ENCODE data around the gene ZNF362.
"Not testable (repeated sequence)": the region's sequence is repeated elsewhere in the genome, so short reads cannot be mapped to it uniquely, and the experiment has no call there.

Gene ZNF362, protein sequence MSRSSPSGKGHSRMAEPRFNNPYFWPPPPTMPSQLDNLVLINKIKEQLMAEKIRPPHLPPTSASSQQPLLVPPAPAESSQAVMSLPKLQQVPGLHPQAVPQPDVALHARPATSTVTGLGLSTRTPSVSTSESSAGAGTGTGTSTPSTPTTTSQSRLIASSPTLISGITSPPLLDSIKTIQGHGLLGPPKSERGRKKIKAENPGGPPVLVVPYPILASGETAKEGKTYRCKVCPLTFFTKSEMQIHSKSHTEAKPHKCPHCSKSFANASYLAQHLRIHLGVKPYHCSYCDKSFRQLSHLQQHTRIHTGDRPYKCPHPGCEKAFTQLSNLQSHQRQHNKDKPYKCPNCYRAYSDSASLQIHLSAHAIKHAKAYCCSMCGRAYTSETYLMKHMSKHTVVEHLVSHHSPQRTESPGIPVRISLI

DNA sequence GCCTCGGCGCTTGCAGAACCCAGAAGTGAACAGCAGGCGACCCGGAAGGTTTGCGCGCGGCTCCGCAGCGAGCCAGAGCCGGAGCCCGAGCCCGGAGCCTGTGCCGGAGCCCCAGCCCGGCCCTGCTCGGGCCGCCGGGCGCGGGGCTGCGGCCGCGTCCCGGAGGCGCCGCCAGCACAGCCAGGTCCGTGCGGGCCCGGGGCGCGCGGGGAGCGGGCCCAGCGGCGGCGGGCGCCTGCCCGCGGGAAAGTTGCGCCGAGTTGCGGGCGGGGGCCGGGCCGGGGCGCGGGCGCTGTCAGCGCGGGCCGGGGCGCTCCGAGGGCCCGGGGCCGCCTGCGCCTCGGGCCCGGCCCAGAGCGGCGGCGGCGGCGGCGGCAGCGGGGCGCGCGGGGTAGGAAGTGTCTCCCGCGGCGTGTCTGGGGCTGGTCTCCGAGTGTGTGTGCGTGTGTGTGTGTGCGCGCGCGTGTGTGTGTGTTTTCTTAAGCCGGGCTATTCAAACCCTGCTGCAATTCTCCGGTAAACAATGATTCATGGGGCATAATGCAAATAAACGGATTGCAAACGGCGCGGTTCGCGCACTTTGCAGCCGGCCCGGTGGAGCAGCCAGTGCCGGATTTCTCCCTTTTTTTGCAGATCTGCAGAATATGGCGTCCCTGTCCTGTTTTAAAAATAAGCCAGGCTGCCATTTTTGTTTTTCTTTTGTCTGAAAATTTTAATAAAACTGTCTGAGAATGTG is at the start of gene ZNF362:
ZNF362 (plus strand) TSS at position 22 of the 736 bp plus-strand sequence. CDS start 14,083 bp downstream, outside the sequence.
- DNase-seq: peak; percentile 55

DNA sequence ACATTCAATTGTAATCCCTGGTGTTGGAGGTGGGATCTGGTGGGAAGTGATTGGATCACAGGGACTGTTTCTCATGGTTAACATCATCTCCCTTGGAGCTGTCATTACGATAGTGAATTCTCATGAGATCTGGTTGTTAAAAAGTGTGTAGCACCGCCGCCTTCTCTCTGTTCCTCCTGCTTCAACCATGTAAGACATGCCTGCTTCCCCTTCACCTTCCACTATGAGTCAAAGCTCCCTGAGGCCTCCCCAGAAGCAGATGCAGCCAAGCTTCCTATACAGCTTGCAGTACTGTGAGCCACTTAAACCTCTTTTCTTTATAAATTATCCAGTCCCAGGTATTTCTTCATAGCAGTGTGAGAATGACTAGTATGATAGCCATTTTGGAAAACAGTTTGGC is 44.3 kb upstream of the ZNF362 start:
- DNase-seq: no peak

DNA sequence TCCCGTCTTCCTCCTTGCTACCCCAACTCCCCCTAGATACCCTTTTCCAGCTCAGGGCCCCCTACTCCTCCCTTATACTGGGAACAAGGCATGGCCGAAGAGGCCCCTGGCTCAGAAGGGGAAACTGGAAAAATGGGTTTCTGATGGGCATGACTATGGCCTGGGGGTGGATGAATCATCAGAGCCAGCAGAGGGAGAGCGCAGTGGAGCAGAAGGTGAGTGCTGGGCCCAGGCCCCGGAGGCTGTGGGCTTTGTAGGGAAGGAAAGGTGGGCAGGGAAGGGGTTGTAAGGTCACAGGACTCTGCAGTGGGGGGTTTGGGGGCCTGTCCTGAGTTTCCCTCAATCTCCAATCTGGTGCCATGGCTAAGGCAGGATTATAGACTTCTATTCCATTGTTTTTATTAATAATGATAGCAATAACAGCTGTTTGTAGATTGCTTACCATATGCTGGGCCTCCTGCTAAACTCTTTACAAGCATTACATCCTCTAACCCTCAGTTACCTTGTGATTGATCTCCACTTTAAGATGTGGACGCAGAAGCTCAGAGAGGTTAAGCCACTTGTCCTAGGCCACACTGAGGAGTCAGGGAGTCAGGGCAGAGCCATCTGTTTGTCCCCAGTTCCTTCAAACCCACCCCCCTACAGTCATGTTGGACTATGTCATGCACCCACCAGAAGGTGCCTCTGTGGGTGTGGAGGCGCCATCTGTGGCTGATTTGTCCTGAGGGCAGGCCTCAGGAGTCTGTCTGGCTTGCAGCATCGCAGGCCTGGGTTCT is 36.2 kb upstream of the ZNF362 start:
- DNase-seq: peak; percentile 82

DNA sequence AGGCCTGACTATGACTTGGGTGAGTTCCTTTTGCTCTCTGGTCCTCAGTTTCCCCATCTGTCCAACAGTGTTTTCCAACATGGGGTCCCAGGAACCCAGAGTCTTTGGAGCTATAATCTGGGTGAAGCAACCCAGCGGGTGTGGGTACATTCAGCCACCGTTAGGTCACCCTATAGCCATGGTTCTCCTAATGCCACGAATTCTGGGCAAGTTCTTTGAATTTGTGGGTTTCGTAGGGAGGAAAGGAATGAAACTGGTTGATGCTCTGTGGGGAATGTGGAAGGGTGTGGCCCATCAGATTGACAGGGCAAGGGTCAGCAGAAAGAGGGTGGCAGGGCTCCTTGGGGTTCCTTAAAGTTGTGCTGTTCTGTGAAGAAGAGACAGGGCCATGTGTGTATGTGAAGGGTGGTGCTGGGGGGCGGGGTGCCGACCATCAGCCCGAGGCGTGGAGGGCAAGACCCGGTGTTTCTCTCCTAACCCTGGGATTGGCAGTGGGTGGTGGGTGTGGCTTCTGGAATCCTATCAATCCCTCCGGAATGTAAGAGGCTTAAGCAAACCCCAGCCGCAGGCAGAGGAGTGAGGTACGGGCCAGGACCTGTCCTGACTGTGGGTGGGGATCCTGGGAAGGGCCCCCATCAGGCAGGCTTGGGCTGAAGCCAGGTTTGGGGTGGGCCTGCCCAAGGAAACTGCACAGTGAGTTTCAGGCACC is 35.5 kb upstream of the ZNF362 start:
- no peak for DNase-seq

DNA sequence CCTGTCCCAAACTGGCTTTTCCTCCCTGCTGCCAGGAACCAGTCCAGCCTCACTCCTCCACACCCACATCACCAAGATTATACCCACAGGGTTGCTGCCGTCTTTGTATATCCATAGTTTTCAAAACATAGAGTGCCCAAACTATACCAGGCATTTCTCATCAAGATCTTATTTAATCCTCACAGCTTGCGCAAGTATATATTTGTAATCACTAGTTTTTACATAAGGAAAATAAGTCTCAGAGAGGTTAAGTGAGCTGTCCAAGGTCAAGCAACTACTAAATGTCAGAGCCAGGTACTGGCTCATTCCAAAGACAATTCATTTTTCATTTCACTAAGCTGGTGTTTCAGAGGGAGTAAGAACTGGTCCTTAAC is 34.9 kb upstream of the ZNF362 start:
- DNase-seq: no peak

DNA sequence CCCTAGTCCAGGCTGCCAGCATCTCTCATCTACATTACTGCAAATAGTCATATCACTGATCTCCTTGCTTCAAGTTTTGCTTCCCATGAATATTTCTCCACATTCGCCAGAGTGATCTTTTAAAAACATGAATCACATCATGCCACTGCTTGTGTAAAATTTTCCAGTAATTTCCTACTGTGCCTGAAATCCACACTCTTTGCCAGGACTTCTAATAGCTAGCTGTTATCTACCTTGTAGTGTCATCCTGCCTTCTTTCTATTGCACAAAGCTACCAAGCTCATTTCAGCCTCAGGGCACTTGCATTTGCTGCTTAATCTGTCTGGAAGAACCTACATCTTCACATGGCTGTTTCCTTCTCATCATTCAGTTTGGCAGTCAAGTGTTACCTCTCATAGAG is 33.9 kb upstream of the ZNF362 start:
- no peak for DNase-seq

DNA sequence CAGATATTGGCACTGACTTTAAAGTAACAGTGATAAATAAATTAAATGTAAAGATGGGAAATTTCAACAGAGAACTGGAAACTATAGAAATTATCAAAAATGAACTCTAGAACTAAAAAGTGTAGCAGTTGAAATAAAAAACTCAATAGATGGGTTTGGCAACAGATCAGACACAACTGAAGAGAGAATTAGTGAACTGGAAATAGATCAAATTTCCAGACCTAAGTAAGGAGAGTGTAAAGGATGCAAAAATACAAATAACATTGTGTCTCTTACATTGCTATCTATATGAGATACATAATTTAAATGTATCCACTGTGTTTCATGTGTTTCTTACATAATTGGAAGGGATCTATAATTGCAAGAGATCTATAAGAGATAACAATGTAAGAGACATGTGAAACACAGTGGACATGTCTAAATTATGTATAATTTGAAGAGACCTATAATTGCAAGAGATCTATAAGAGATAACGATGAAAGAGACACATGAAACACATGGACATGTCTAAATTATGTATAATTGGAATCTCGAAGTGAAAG is 32.1 kb upstream of the ZNF362 start:
- no peak for DNase-seq

DNA sequence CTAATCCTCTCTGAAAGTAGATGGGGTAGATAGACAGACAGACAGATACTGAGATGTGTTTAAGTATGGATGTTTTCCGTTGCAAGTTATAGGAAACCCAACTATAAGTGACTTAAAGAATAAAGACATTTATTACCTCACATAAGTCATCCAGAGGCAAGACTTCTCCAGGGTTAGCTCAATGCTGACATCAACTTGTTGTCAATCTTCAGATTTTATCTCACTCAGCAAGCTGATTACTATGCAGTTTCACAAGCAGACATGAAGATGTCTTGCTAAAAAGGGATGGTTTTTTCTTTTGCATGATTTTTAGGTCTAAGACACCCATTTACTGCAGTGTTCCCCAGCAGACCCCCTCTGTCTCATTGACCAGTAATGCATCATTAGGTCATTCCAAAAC is 30.7 kb upstream of the ZNF362 start:
- no peak for DNase-seq

DNA sequence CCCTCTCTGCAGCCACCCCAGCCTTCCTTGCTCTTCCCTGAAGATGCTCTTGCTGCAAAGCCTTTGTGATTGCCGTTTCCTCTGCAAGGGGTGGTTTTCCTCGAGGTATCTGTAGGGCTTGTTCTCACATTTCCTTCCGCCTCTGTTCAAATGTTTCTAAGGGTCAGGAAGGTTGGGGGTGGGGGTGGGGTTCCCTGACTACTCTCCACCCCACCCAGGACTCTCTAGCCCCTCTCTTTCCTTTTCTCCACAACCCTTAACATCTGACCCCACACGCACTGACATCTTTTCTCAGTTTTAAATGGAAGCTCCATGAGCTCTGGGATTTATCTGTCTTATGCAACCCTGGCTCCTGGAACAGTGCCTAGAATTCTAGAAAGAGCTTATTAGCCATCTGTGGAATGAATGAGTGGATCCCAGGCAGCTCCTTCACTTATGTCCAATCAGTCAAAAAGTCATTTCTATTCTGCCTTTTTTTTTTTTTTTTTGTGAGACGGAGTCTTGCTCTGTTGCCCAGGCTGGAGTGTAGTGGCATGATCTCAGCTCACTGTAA is 27.3 kb upstream of the ZNF362 start:
- DNase-seq: peak; percentile 82

DNA sequence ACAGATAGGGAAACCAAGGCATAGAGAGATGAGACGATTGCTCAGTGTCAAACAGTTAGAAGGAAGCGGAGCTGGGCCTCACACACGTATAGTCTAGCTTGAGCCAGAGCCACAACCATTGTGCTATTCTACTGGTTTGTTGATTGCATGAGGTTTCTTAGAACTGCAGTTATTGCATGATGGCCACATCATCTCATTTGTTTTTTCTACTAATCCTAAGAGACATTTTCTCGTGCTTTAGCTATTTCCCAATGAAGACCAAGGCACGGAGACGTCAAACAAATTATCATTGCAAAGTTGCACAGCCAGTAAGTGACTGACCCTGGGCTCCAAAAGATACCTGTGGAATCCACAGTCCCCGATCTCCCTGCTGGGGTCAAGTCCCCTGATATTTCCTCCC is 25.1 kb upstream of the ZNF362 start:
- DNase-seq: no peak

DNA sequence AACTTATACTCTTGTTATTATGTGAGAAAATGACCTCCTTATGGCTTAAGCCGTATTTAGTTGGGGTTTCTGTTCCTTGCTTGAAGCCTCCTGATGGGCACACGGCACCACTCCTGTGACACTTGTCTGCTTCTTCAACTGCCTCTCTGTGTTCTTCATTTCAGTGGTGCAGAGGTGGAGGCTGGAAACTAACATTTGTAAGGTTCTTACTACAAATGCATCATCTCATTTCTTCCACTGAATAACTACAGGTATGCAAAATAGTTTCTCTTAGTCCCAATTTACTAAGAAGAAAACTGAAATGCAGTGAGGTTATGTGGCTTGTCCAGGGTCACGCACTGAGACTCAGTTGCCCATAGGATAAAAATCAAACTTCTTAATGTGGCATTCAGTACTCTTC is 23.6 kb upstream of the ZNF362 start:
- no peak for DNase-seq

DNA sequence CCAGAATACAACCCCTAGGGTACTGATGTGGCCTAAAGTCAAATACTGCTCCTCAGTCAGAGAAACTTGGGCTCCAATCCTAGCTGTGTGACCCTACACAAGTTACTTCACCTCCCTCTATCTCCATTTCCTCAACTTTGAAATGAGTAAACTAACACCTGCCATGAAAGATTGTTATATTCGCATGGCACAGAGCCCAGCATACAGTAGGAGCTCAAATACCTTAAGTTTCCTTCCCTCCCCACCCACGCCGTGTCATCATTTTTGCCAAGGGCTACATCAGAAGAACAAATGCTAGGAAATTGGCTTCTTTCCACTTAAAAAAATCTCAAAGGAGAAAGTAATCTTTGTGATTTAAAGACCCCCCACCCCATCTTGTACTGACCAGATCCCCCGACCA is 22.2 kb upstream of the ZNF362 start:
- DNase-seq: no peak

DNA sequence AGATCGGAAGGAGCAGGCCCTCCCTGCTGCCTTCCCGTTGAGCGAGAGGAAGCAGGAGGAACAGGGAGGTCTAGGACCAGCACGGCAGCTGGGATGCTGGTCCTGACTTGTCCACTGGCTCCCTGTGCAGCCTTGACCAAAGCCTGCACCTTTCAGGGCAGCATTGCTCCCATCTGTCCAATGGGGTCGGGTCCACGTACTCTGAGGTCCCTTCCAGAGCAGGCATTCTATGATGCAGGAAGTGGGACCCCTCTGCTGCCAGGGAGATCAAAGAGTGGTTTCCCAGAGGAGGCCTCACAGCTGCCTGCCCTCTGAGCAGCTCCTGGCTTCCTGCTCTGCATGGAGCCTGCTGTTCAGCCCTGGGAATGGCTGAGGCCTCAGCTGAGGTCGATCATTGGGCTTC is 21.7 kb upstream of the ZNF362 start:
- no peak for DNase-seq

DNA sequence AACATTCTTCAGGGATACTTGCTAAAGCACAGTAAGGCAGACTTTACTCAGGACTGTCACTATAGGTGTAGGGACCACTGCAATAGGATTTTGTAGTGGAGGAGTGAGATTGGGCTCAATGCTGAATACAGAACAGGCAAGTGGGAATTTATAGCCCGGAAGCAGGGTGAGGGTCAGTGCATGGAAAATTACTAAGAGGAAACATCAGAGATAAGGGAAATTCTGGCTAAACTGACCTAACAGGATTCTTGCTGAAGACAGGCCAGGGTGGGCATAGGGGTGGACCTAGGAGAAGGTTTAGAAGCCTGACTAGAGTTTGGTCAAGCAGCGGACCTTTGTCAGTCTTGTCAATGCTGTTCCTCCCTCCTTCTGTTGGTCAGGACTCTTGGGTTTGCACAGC is 20.8 kb upstream of the ZNF362 start:
- no peak for DNase-seq

DNA sequence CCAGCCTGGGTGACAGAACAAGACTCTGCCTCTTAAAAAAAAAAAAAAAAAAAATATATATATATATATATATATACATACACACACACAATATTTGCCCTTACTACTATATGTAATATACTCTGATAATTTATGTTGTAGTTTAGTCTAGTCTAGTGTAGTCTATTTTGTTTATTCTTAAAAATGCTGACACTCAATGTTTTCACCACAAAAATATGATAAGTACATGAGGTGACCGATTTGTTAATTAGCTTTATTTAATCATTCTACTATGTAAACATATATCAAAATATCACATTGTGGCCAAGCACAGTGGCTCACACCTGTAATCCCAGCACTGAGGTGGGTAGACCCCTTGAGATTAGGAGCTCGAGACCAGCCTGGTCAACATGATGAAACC is 19.8 kb upstream of the ZNF362 start:
- no peak for DNase-seq

DNA sequence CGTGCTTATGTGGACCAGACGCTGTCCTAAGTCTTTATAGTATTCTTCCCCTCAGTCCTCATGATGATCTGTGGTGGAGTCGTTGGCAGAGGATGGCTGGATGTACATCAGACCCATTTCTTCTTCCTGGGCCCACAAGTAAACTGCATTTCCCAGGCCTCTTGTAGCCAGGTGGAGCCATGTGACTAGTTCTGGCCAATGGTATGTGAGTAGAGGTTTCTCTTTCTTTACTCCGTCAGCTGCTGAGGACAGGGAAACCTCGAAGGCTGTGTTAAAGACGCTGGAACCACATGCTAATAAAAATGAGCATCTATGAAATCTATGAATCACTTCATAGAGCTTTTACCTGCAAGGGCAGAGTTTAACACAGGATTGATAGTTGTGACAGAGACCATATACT is 18.7 kb upstream of the ZNF362 start:
- no peak for DNase-seq

DNA sequence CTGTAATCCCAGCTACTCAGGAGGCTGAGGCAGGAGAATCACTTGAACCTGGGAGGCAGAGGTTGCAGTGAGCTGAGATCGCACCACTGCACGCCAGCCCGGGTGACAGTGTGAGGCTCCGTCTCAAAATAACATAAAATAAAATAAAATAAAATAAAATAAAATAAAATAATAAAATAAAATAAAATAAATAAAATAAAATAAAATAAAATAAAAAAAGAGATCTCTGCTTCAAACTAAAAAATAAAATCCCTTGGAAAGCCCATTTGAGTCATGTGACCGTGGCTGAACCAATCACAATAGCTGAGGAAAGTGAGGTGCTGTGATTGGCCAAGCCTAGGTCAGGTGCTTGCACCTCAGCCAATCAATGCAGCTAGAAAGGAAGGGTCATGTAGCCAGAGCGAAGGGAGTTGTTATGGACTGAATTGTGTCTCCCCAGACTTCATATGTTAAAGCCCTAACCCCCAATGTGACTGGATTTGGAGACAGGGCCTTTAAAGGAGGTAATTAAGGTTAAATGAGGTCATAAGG is 18.0 kb upstream of the ZNF362 start:
- not testable (repeated sequence) for DNase-seq

DNA sequence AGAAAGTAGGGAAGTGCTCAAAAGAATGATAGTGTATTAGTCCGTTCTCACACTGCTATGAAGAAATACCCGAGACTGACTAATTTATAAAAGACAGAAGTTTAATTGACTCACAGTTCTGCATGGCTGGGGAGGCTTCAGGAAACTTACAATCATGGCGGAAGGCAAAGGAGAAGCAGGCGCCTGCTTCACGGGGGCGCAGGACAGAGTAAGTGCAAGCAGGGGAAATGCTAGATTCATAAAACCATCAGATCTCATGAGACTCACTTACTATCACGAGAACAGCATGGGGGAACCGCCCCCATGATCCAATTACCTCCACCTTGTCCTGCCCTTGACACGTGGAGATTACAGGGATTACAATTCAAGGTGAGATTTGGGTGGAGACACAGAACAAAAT is 16.9 kb upstream of the ZNF362 start:
- DNase-seq: not testable (repeated sequence)

DNA sequence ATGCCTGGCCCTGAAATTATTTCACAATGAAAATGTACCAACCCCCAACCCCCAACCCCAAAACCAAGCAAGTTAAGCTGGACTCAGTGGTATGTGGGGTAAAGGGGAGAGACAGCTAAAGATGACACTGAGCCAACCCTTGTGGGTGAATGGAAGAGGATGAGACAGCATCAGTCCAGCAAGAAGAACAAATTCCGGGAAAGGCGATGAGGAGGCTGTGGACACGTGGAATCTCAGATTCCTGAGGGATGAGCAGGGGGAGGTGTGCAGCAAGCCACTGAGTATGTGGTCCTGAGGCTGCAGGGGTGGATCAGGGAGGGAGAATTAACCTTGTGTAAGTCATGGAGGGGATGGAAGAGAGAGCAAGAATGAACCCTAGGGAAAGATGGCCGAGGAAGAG is 14.4 kb upstream of the ZNF362 start:
- no peak for DNase-seq

DNA sequence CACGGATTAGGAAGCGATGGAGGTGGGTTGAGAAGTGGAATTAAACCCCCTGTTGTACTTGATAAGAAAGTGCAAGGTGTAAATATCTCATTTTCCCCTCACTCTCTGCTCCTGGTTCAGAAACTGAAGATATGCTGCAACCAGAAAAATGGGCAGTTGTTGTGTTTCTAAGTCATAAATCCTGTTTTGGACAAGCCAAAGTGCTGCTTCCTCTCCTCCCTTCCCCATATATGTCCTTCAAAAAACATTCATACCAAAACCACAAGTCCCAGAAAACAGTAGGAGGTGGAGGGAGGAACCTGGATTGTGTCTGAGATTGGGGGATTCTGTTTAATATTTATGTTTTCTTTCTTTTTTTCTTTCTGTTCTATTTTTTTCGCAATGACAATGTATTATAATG is 13.6 kb upstream of the ZNF362 start:
- no peak for DNase-seq

DNA sequence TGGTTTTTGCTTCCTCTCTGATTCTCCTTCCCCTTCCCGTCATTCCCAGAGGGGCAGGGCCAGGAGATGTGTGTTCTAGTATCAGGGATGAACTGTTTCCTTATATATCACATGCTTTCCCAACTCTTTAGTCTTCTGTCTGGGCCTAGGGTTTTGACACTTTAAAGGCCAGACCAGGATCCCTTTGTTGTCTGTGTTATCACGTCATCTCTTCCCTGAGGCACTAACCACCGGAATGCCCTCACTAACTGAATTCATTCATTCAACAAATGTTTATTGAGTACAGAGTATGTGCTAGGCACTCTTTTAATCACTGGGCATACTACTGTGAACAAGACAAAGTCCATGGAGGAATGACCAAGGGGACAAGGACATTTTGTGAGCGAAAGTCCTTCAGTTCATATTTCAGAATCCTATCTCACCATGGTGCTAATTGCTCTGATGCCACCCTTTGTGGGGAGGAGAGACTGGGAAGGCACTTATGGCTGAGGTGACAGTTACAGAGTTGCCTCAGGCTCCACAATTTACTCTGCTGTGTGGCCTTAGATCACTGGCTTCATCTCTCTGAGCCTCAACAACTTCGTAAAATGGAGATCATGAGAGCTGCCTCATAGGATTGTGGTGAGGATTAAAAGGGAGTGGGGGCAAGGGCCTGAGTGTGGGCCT is 12.0 kb upstream of the ZNF362 start:
- no peak for DNase-seq

DNA sequence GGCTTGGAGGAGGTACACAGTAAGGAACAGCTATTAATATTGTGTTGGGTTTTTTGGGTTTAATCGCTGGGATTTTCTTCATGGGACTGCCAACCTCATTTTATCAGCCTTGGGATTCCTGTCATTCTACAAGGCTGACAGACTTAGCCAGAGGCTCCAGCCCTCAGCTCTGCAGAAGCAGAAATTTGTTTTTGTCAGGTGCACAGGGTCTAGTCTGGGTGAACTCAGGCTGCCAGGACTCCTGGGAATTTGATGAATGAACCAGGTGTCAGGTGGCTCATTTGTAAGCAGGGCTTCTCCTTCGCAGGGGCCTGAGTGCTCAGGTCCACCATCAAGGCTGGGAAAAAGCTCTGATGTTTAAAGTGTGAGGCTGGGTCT is 11.5 kb upstream of the ZNF362 start:
- DNase-seq: no peak

All from DMS 273 treated with DMSO at 0.1 percent for 48 hours (cell line).